Adrenal gland (tissue), 12 donors: ENCODE results near the gene FNDC3B. TPM values are rescaled to one million over a fixed set of nuclear protein-coding genes. Genes with fewer than 3 reads are reported as not detected.

Experiments used
- DNase-seq, 7 donors: peaks; one replicate each; pipeline ENCODE4 v3.0.0-alpha.2; 2019 to 2020
- H3K27ac ChIP-seq, 5 donors: fragments of 200-600 bp; sonication (generic) in 4 of 5; 1 replicate in 3 of 5; 2 replicates in 2 of 5; pipeline versions ENCODE4 v1.5.1 to v1.8.0; 2016 to 2020; ENCODE audit warnings: mild to moderate bottlenecking in 1 of 5
- H3K27me3 ChIP-seq: fragments of 200-600 bp; 2 replicates; pipeline ENCODE4 v1.8.0; 2021
- H3K36me3 ChIP-seq, 2 donors: fragments of 200-600 bp; replicated peaks in 1 of 2; 1 replicate in 1 of 2; 2 replicates in 1 of 2; pipeline versions ENCODE4 v1.5.1 to v1.8.0; 2018 to 2022
- H3K4me1 ChIP-seq, 2 donors: fragments of 200-600 bp; replicated peaks in 1 of 2; 1 replicate in 1 of 2; 2 replicates in 1 of 2; pipeline versions ENCODE4 v1.5.1 to v1.8.0; 2018 to 2021
- H3K4me3 ChIP-seq, 4 donors: fragments of 200-600 bp; sonication (generic) in 3 of 4; one replicate each; pipeline ENCODE4 v1.5.1; 2016 to 2018
- H3K9me3 ChIP-seq, 3 donors: fragments of 200-600 bp; sonication (generic) in 1 of 3; replicated peaks in 1 of 3; 1 replicate in 2 of 3; 2 replicates in 1 of 3; pipeline versions ENCODE4 v1.5.1 to v1.8.0; 2016 to 2021
- CTCF ChIP-seq, 6 experiments: fragments of 450-650 bp in 4 of 6; fragments of 200-600 bp in 2 of 6; sonication (generic) in 1 of 6; IDR thresholded peaks; 1 replicate in 5 of 6; 2 replicates in 1 of 6; pipeline versions ENCODE4 v1.5.1 to v1.8.0; 2016 to 2021; ENCODE audit warnings: antibody characterized with exemption in 6 of 6, mild to moderate bottlenecking in 2 of 6, moderate library complexity in 1 of 6
- POLR2A ChIP-seq, 2 donors: fragments of 450-650 bp; IDR thresholded peaks; one replicate each; pipeline ENCODE4 v1.6.1; 2017; ENCODE audit warnings: antibody characterized with exemption in 2 of 2, mild to moderate bottlenecking in 2 of 2, moderate library complexity in 1 of 2
- WGBS, 4 donors: extraction: QIAGEN DNeasy Blood & Tissue Kit in 2 of 4; methylation state at CpG; one replicate each; pipeline versions ENCODE4 v1.1.5 to v1.1.7; 2013 to 2017; 5-methylcytosine and 5-hydroxymethylcytosine counted together
- intact Hi-C, 2 donors: fragments of 100-400 bp; cut with DNase I; formaldehyde crosslinking; loops; one replicate each; pipeline versions ENCODE4 v1.14.1 to v1.15.0; 2022 to 2023
- polyA plus RNA-seq, 3 donors: library from polyadenylated mRNA; stranded (reverse); fragments of 200-250 nt in 2 of 3; fragments of 350-450 nt in 1 of 3; fragmentation: Illumina TruSeq in 1 of 3; extraction: RNeasy Lipid Tissue Mini Kit (QIAGEN cat#74804) in 1 of 3; gene quantifications; one replicate each; pipeline ENCODE4 v1.2.3, GENCODE V29; 2013 to 2014
- total RNA-seq, 9 donors: library from RNA; depleted of rRNA in 4 of 9; stranded (reverse); fragments of >200 nt in 4 of 9; fragments of 120-200 nt in 1 of 9; fragmentation: NEBNext Ultra II Directional in 1 of 9; extraction: Animal tissue kit (Norgen Biotek cat#: 25700) in 1 of 9; gene quantifications; one replicate each; pipeline versions ENCODE4 v1.1.0 to v1.2.4, GENCODE V29; 2013 to 2023
- donor health status: healthy with polysubstance abuse.
- donor health status: Bipolar disorder and iron deficiency.
- donor health status: DM: yes; HTN: yes; CAD: no.
- donor health status: DM: no; HTN: no; CAD: no.
- donor health status: DM: no; HTN: no; CAD: no.
- donor health status: DM: yes; HTN: yes; CAD: no.

Gene FNDC3B
- total and polyA plus RNA-seq, 12 donors = 9.9 to 228 (median 105) TPM

- Histone ChIP-seq H3K27me3 (no peaks in the 10 kb centered on the region), H3K27ac (peak overlapping the region in 1 of 5 donors; percentile 5), H3K36me3 (peaks cover 0 to 5% of the 10 kb centered on the region in 2 donors), H3K9me3 (no peaks in the 10 kb centered on the region), H3K4me3 (no peak overlapping the region), H3K4me1 (peaks cover 14 to 53% of the 10 kb centered on the region in 2 donors)
- TF ChIP-seq CTCF (IDR thresholded peaks at IDR 0.05) (no peak), POLR2A (IDR thresholded peaks at IDR 0.05) (no peak)
- 98 to 100% (median 100%) methylated on average over 1 of the region's 1 CpG for WGBS, 4 donors
- DNase-seq = no peak
- intact Hi-C loops = no loop called here
Measured at GRCh38 chr3:172080503-172080902, 41.1 kb downstream of the FNDC3B start.

- TF ChIP-seq CTCF (IDR thresholded peaks at IDR 0.05) = no peak
- no peak for TF ChIP-seq POLR2A (IDR thresholded peaks at IDR 0.05)
- H3K27ac ChIP-seq = peak overlapping the region in 2 of 5 donors; percentile 60 to 74
- no peaks in the 10 kb centered on the region for H3K27me3 ChIP-seq
- DNase-seq = peak in 3 of 7 donors; percentile 32 to 63 (median 34)
- H3K9me3 ChIP-seq = no peaks in the 10 kb centered on the region
- H3K4me3 ChIP-seq = no peak overlapping the region
- peaks cover 20 to 65% of the 10 kb centered on the region in 2 donors for H3K4me1 ChIP-seq
- intact Hi-C loops = no loop called here
- peaks cover 0 to 5% of the 10 kb centered on the region in 2 donors for H3K36me3 ChIP-seq
- 68 to 76% (median 73%) methylated on average over 5 of the region's 5 CpGs for WGBS, 4 donors
Measured at GRCh38 chr3:172082269-172082668, 42.9 kb downstream of the FNDC3B start.

- Histone ChIP-seq H3K4me1 (peaks cover 20 to 72% of the 10 kb centered on the region in 2 donors), H3K9me3 (no peaks in the 10 kb centered on the region), H3K27me3 (no peaks in the 10 kb centered on the region), H3K36me3 (peaks cover 0 to 5% of the 10 kb centered on the region in 2 donors), H3K27ac (peak overlapping the region in 2 of 5 donors; percentile 60 to 74), H3K4me3 (no peak overlapping the region)
- DNase-seq = no peak
- intact Hi-C loops = no loop called here
- TF ChIP-seq POLR2A (IDR thresholded peaks at IDR 0.05) (no peak), CTCF (IDR thresholded peaks at IDR 0.05) (no peak)
- WGBS, 4 donors = 88 to 96% (median 95%) methylated on average over 5 of the region's 5 CpGs
Measured at GRCh38 chr3:172082820-172083513, 43.6 kb downstream of the FNDC3B start.

- Histone ChIP-seq H3K4me3 (no peak overlapping the region), H3K9me3 (no peaks in the 10 kb centered on the region), H3K27ac (no peak overlapping the region), H3K36me3 (peaks cover 0 to 5% of the 10 kb centered on the region in 2 donors), H3K4me1 (peaks cover 20 to 73% of the 10 kb centered on the region in 2 donors), H3K27me3 (no peaks in the 10 kb centered on the region)
- no peak for TF ChIP-seq CTCF (IDR thresholded peaks at IDR 0.05)
- no peak for TF ChIP-seq POLR2A (IDR thresholded peaks at IDR 0.05)
- DNase-seq = no peak
- 84 to 93% (median 91%) methylated on average over 8 of the region's 8 CpGs for WGBS, 4 donors
- intact Hi-C loops = no loop called here
Measured at GRCh38 chr3:172083995-172084409, 44.6 kb downstream of the FNDC3B start.
